Caco-2 (cell line): ENCODE data around the gene FGF14. TPM values are rescaled to one million over a fixed set of nuclear protein-coding genes. Genes with fewer than 3 reads are reported as not detected.

Experiments
- BruUV-seq: library from RNA; stranded (reverse); fragments of 400-500 nt; replicated peaks from 2 replicates; lab custom pipeline; 2021; lab: Mats Ljungman, UMichigan
- CTCF ChIA-PET: fragments of 300-600 bp; sonication (Branson Sonifier 250); formaldehyde crosslinking; loops from one replicate; lab custom pipeline; 2022; ENCODE audit warnings: antibody characterized with exemption; lab: Charles Lee
- POLR2A ChIA-PET: fragments of 300-600 bp; sonication (Branson Sonifier 250); formaldehyde crosslinking; loops from one replicate; lab custom pipeline; 2022; ENCODE audit warnings: antibody characterized with exemption; lab: Charles Lee
- DNase-seq, 2 experiments: peaks; one replicate each; pipeline versions ENCODE4 v3.0.0 to v3.0.0-alpha.2; 2020 to 2022
- H3K27me3 ChIP-seq: replicated peaks from 2 replicates; pipeline ENCODE4 v1.6.0; 2011; ENCODE audit warnings: low read length; ENCODE audit not compliant: control insufficient read depth, insufficient read depth
- H3K36me3 ChIP-seq: 2 replicates; pipeline ENCODE4 v1.5.1; 2011; ENCODE audit warnings: low read length; ENCODE audit not compliant: control insufficient read depth, insufficient read depth
- H3K4me1 ChIP-seq: fragments of 250-450 bp; sonication (Bioruptor Pico); 2 replicates; pipeline ENCODE4 v1.5.1; 2020; ENCODE audit warnings: mild to moderate bottlenecking
- H3K4me3 ChIP-seq: 2 replicates; pipeline ENCODE4 v1.5.1; 2011; ENCODE audit warnings: low read depth, mild to moderate bottlenecking, control low read depth, low read length
- H3K9me3 ChIP-seq: fragments of 250-450 bp; sonication (Bioruptor Pico); 2 replicates; pipeline ENCODE4 v1.5.1; 2020; ENCODE audit warnings: mild to moderate bottlenecking, moderate library complexity
- H3K27ac Mint-ChIP-seq: one replicate; pipeline ENCODE4 v1.8.0; 2022; ENCODE audit warnings: mixed read lengths; ENCODE audit not compliant: unreplicated experiment
- H3K27me3 Mint-ChIP-seq: one replicate; pipeline ENCODE4 v1.8.0; 2022; ENCODE audit warnings: mixed read lengths; ENCODE audit not compliant: insufficient read depth, unreplicated experiment
- H3K36me3 Mint-ChIP-seq: one replicate; pipeline ENCODE4 v1.8.0; 2022; ENCODE audit warnings: mild to moderate bottlenecking, mixed read lengths; ENCODE audit not compliant: insufficient read depth, unreplicated experiment
- H3K4me1 Mint-ChIP-seq: one replicate; pipeline ENCODE4 v1.8.0; 2022; ENCODE audit warnings: low read depth, mixed read lengths; ENCODE audit not compliant: unreplicated experiment
- H3K4me3 Mint-ChIP-seq: one replicate; pipeline ENCODE4 v1.8.0; 2022; ENCODE audit warnings: mild to moderate bottlenecking, moderate library complexity, mixed read lengths; ENCODE audit not compliant: unreplicated experiment
- H3K9me3 Mint-ChIP-seq: one replicate; pipeline ENCODE4 v1.8.0; 2022; ENCODE audit warnings: mixed read lengths; ENCODE audit not compliant: unreplicated experiment
- intact Hi-C: fragments of 100-400 bp; cut with micrococcal nuclease; formaldehyde crosslinking; loops from one replicate; pipeline ENCODE4 v1.10.0; 2022; ENCODE audit not compliant: unreplicated experiment
- total RNA-seq: library from RNA; stranded (reverse); gene quantifications from 2 replicates; pipeline ENCODE4 v1.2.3, GENCODE V29; 2022
- TF ChIP-seq, protein P1 (sequence below), 2 experiments: fragments of 200-600 bp in 1 of 2; IDR thresholded peaks; 1 replicate in 1 of 2; 2 replicates in 1 of 2; pipeline versions ENCODE4 v1.5.1 to v1.8.0; 2011 to 2022; ENCODE audit warnings: antibody characterized with exemption in 1 of 2, control low read depth in 1 of 2, inconsistent platforms in 1 of 2, low read depth in 1 of 2, low read length in 1 of 2, mild to moderate bottlenecking in 1 of 2, moderate library complexity in 1 of 2; ENCODE audit not compliant: insufficient read depth in 1 of 2, severe bottlenecking in 1 of 2, unreplicated experiment in 1 of 2

The FGF14 gene
- total RNA-seq, 1 experiment from 2014 or later: not detected

DNA sequence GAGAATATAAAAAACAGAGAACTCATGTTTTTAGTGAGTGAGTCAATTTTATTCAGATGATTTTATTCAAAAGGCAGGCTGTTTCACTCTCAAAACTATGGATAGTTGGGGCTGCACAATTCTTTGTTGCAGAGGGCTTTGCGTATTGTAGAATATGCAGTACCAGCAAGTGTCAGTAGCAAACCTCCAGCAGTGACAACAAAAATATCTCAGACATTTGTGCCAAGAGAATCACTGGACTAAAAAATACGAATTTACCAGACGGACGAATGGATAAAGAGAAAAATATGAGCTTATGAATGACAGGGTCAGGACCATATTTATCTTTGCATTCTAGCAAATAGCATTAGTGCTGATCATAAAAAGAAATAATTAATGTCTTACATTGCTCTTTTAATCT lies 359.1 kb downstream of the FGF14 start:
- Histone ChIP-seq H3K27me3 (no peaks in the 10 kb centered on the region), H3K36me3 (no peaks in the 10 kb centered on the region), H3K4me1 (no peaks in the 10 kb centered on the region), H3K9me3 (no peaks in the 10 kb centered on the region), H3K4me3 (no peak overlapping the region)
- TF ChIP-seq, protein P1, sequence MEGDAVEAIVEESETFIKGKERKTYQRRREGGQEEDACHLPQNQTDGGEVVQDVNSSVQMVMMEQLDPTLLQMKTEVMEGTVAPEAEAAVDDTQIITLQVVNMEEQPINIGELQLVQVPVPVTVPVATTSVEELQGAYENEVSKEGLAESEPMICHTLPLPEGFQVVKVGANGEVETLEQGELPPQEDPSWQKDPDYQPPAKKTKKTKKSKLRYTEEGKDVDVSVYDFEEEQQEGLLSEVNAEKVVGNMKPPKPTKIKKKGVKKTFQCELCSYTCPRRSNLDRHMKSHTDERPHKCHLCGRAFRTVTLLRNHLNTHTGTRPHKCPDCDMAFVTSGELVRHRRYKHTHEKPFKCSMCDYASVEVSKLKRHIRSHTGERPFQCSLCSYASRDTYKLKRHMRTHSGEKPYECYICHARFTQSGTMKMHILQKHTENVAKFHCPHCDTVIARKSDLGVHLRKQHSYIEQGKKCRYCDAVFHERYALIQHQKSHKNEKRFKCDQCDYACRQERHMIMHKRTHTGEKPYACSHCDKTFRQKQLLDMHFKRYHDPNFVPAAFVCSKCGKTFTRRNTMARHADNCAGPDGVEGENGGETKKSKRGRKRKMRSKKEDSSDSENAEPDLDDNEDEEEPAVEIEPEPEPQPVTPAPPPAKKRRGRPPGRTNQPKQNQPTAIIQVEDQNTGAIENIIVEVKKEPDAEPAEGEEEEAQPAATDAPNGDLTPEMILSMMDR (IDR thresholded peaks at IDR 0.05; ENCODE audit: insufficient read depth in 1 of 2, low read depth in 1 of 2, low read length in 1 of 2, severe bottlenecking in 1 of 2, unreplicated experiment in 1 of 2): no peak
- POLR2A ChIA-PET: no interaction called here
- Mint-ChIP-seq H3K27me3 (peaks cover 4% of the 10 kb centered on the region), H3K4me3 (no peak overlapping the region), H3K27ac (no peak overlapping the region), H3K36me3 (no peaks in the 10 kb centered on the region), H3K9me3 (no peaks in the 10 kb centered on the region), H3K4me1 (no peaks in the 10 kb centered on the region)
- BruUV-seq: no TSS peak
- no peak for DNase-seq
- CTCF ChIA-PET: no interaction called here
- intact Hi-C loops: no loop called here

DNA sequence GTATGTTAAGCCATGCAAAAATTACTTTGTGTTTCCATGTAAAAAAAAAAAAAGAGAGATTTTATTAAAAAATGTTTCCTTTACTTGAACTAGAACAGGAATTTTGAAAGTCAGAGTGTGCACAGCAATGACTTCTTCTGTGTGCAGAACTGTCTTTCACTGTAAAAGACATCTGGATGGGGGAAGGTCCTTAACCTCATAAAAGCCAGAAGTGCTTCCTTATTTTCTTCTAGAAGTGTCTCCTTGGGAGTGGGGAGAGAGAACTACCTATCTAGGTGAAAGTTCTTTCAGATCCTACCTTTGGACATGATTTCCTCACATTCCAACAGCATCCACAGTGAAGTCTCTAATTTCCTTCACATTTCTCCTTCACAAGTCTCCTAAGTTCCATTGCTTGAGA lies 360.3 kb downstream of the FGF14 start:
- TF ChIP-seq, protein P1 (IDR thresholded peaks at IDR 0.05; ENCODE audit: insufficient read depth in 1 of 2, low read depth in 1 of 2, low read length in 1 of 2, severe bottlenecking in 1 of 2, unreplicated experiment in 1 of 2): no peak
- no peaks in the 10 kb centered on the region for H3K9me3 ChIP-seq
- H3K27me3 ChIP-seq: no peaks in the 10 kb centered on the region
- no peak for DNase-seq
- no peaks in the 10 kb centered on the region for H3K4me1 ChIP-seq
- Mint-ChIP-seq H3K4me3 (no peak overlapping the region), H3K36me3 (no peaks in the 10 kb centered on the region), H3K9me3 (no peaks in the 10 kb centered on the region), H3K4me1 (no peaks in the 10 kb centered on the region), H3K27ac (no peak overlapping the region), H3K27me3 (peaks cover 4% of the 10 kb centered on the region)
- CTCF ChIA-PET: no interaction called here
- POLR2A ChIA-PET: no interaction called here
- intact Hi-C loops: no loop called here
- no peak overlapping the region for H3K4me3 ChIP-seq
- no peaks in the 10 kb centered on the region for H3K36me3 ChIP-seq
- no TSS peak for BruUV-seq

DNA sequence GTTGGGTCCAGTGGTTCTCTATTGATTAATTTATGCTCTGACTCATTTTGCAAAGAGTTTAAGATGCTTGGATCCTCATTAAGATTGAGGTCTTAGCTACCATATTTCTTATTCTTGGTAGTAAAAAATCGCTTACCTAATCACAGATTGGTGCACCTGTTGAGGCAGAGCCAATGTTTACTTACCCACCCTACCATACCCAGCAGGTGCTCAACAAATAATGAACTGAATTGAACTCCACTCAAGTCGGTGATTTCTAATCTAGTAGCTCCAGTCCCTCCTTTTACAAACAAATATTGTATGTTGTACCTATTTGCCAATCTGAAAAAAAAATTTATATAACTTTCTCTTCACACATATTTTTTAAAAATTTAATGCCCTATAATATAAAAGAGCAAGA lies 361.0 kb downstream of the FGF14 start:
- no peak overlapping the region for H3K4me3 ChIP-seq
- Mint-ChIP-seq H3K27me3 (peaks cover 4% of the 10 kb centered on the region), H3K27ac (no peak overlapping the region), H3K9me3 (no peaks in the 10 kb centered on the region), H3K4me3 (no peak overlapping the region), H3K4me1 (no peaks in the 10 kb centered on the region), H3K36me3 (no peaks in the 10 kb centered on the region)
- H3K27me3 ChIP-seq: no peaks in the 10 kb centered on the region
- BruUV-seq: no TSS peak
- H3K36me3 ChIP-seq: no peaks in the 10 kb centered on the region
- H3K4me1 ChIP-seq: no peaks in the 10 kb centered on the region
- TF ChIP-seq, protein P1 (IDR thresholded peaks at IDR 0.05; ENCODE audit: insufficient read depth in 1 of 2, low read depth in 1 of 2, low read length in 1 of 2, severe bottlenecking in 1 of 2, unreplicated experiment in 1 of 2): no peak
- CTCF ChIA-PET: no interaction called here
- POLR2A ChIA-PET: no interaction called here
- intact Hi-C loops: no loop called here
- H3K9me3 ChIP-seq: no peaks in the 10 kb centered on the region
- DNase-seq: no peak
